Activated T-cell treated with anti-CD3 and anti-CD28 coated beads, Interleukin-2, amount 50 U/mL, for 72 hours (primary cell): ENCODE measurements around the gene SLC66A3. TPM values are rescaled to one million over a fixed set of nuclear protein-coding genes. Genes with fewer than 3 reads are reported as not detected.

Source experiments
- ATAC-seq, 2 donors: fragments of 150-1000 bp; cut with Tn5 transposase; replicated peaks in 1 of 2; 2 replicates each; pipeline ENCODE4 v1.10.0; 2021; ENCODE audit warnings: moderate library complexity in 2 of 2, mild to moderate bottlenecking in 1 of 2
- DNase-seq, 2 donors: peaks; one replicate each; pipeline ENCODE4 v3.0.0; 2021 to 2022; ENCODE audit warnings: mixed read lengths in 1 of 2
- H3K27ac Mint-ChIP-seq: one replicate; pipeline ENCODE4 v1.8.0; 2022; ENCODE audit warnings: mild to moderate bottlenecking, moderate library complexity, mixed read lengths
- H3K27me3 Mint-ChIP-seq: one replicate; pipeline ENCODE4 v1.8.0; 2022; ENCODE audit warnings: low read depth, mixed read lengths
- H3K36me3 Mint-ChIP-seq, 2 donors: one replicate each; pipeline ENCODE4 v1.8.0; 2022; ENCODE audit warnings: mixed read lengths in 2 of 2, mild to moderate bottlenecking in 1 of 2; ENCODE audit not compliant: insufficient read depth in 2 of 2
- H3K4me1 Mint-ChIP-seq: one replicate; pipeline ENCODE4 v1.8.0; 2022; ENCODE audit warnings: low read depth, mixed read lengths
- H3K4me3 Mint-ChIP-seq, 2 donors: one replicate each; pipeline ENCODE4 v1.8.0; 2022; ENCODE audit warnings: mild to moderate bottlenecking in 2 of 2, mixed read lengths in 2 of 2, moderate library complexity in 2 of 2
- H3K9me3 Mint-ChIP-seq, 2 donors: one replicate each; pipeline ENCODE4 v1.8.0; 2022; ENCODE audit warnings: mixed read lengths in 2 of 2
- total RNA-seq, 2 donors: library from RNA; stranded (reverse); gene quantifications; one replicate each; pipeline ENCODE4 v1.2.3, GENCODE V29; 2022

SLC66A3 gene
- total RNA-seq, 2 donors from 2014 or later = 14.9 to 17.3 TPM

DNA sequence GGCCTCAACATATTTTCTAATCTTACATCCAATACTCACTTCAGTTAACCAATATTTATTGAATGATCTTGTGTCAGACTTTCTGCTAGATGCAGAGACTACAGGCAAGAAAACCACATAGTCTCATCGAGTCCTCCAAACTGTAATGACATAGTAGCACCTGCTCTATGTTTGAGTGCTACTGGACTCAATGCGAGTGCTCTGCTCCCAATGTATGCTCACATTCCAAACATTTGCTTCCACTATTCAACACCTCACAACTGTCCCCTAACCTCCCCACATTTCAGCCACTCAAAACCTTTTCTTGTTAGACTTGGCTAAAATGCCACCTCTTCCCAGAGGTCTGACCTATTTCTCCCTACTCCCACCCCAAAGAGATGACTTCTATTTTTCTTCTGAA is 65.2 kb downstream of the SLC66A3 start:
- no peaks in the 10 kb centered on the region for H3K4me1 Mint-ChIP-seq
- no peak overlapping the region for H3K27ac Mint-ChIP-seq
- no peak overlapping the region for H3K4me3 Mint-ChIP-seq
- peaks cover 5 to 8% of the 10 kb centered on the region in 2 donors for H3K36me3 Mint-ChIP-seq
- H3K27me3 Mint-ChIP-seq = no peaks in the 10 kb centered on the region
- ATAC-seq = no peak
- H3K9me3 Mint-ChIP-seq = no peaks in the 10 kb centered on the region
- DNase-seq = no peak

DNA sequence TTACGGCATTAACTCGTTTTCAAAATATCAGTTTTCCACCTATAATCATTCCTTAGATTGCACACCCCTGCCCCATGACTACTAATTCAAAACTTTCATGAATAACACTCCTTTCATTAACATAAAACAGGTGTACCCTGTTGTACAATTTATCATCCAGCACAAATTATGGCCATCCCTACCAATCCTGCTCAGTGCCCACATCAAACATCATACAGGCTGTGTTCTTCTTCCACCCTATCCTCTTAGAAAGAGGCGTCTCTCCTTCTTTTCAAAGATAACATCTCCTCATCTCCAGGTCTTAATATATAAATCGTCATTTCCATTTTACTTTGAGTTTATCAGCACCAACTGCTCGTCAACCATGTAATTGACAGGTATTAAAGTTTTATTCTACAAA is 67.6 kb downstream of the SLC66A3 start:
- H3K4me1 Mint-ChIP-seq = no peaks in the 10 kb centered on the region
- H3K27me3 Mint-ChIP-seq = no peaks in the 10 kb centered on the region
- H3K36me3 Mint-ChIP-seq = peaks cover 4 to 5% of the 10 kb centered on the region in 2 donors
- H3K27ac Mint-ChIP-seq = no peak overlapping the region
- H3K4me3 Mint-ChIP-seq = no peak overlapping the region
- DNase-seq (no peak), ATAC-seq (no peak)
- no peaks in the 10 kb centered on the region for H3K9me3 Mint-ChIP-seq

DNA sequence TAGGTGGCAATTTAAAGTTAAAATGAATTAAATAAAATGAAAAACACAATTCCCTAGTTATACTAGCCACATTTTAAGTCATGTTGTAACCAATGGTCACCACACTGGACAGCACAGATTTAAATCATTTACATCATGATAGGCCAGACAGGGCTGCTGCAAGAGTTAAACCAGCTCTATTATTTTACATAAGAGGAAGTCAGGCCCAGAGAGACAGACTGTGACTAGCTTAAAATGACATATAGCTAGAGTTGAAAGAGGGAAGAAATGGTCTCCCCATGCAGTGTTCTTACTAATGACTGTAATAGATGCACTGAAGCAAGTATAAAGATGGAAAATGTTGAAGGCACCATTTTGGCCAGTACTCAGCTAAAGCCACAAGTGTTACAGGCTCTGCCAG is 69.6 kb downstream of the SLC66A3 start:
- H3K4me1 Mint-ChIP-seq = no peaks in the 10 kb centered on the region
- no peak overlapping the region for H3K4me3 Mint-ChIP-seq
- no peaks in the 10 kb centered on the region for H3K27me3 Mint-ChIP-seq
- DNase-seq (no peak), ATAC-seq (no peak)
- no peaks in the 10 kb centered on the region for H3K9me3 Mint-ChIP-seq
- no peak overlapping the region for H3K27ac Mint-ChIP-seq
- H3K36me3 Mint-ChIP-seq = peaks cover 1 to 4% of the 10 kb centered on the region in 2 donors

DNA sequence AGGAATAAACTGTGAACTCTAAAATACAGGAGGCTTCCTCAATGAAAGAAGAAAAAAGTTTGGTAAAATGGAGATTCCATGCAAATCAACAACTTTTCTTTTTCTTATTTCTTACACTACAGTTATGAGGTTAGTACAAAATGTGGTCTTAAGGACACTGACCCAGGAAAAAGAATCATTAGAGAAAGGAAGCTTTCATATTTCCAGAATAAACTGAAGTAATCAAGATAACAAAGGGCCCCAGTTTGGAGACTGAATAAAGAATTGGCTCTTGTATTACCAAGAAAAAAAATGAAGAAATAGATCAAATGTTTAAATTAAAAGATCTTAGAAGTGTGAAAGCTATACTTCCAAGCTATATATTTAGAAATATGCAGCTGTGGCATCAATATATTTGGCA is 72.3 kb downstream of the SLC66A3 start:
- DNase-seq (no peak), ATAC-seq (no peak)
- H3K27me3 Mint-ChIP-seq = no peaks in the 10 kb centered on the region
- peaks cover 0 to 1% of the 10 kb centered on the region in 2 donors for H3K36me3 Mint-ChIP-seq
- H3K4me1 Mint-ChIP-seq = no peaks in the 10 kb centered on the region
- H3K4me3 Mint-ChIP-seq = no peak overlapping the region
- H3K27ac Mint-ChIP-seq = no peak overlapping the region
- H3K9me3 Mint-ChIP-seq = no peaks in the 10 kb centered on the region

Other genes starting within 250 kb of the SLC66A3 start
- gene KCNF1, start 243.5 kb upstream of the SLC66A3 start, total RNA-seq = not detected
- 10 to 100 TPM; 14.7 to 15.3 TPM for gene ROCK2, start 189.2 kb downstream of the SLC66A3 start, total RNA-seq